Activated CD8-positive, alpha-beta memory T cell treated with anti-CD3 and anti-CD28 coated beads, Interleukin-2, amount 50 U/mL, for 48 hours (primary cell): ENCODE results near the gene UBE2H.

Source experiments
- DNase-seq: peaks from one replicate; pipeline ENCODE4 v3.0.0-alpha.2; 2020

UBE2H gene

GRCh38 chr7:129950191-129950932, 2.4 kb downstream of the UBE2H start:
- DNase-seq, result no peak

GRCh38 chr7:129949292-129950133, 3.2 kb downstream of the UBE2H start:
- no peak for DNase-seq

GRCh38 chr7:129948877-129949291, 3.9 kb downstream of the UBE2H start:
- DNase-seq, result peak; percentile 84

- DNase-seq, result no peak
These were observed 4.4 kb downstream of the UBE2H start for GRCh38 chr7:129948338-129948737.

GRCh38 chr7:129947701-129948100, 5.1 kb downstream of the UBE2H start:
- DNase-seq, result no peak

GRCh38 chr7:129947049-129947448, 5.7 kb downstream of the UBE2H start:
- DNase-seq, result no peak

GRCh38 chr7:129946282-129946681, 6.5 kb downstream of the UBE2H start:
- no peak for DNase-seq

GRCh38 chr7:129943352-129943751, 9.4 kb downstream of the UBE2H start:
- DNase-seq, result no peak

- peak; percentile 2 for DNase-seq
These were observed 12.4 kb downstream of the UBE2H start for GRCh38 chr7:129940329-129940728.

GRCh38 chr7:129939881-129940280, 12.9 kb downstream of the UBE2H start:
- no peak for DNase-seq

GRCh38 chr7:129933627-129934026, 19.1 kb downstream of the UBE2H start:
- DNase-seq, result no peak

- DNase-seq, result no peak
These were observed 26.1 kb downstream of the UBE2H start for GRCh38 chr7:129926618-129927017.

- DNase-seq, result no peak
These were observed 27.3 kb downstream of the UBE2H start for GRCh38 chr7:129925416-129926002.

GRCh38 chr7:129924602-129925001, 28.2 kb downstream of the UBE2H start:
- no peak for DNase-seq

GRCh38 chr7:129923709-129924108, 29.1 kb downstream of the UBE2H start:
- DNase-seq, result no peak

GRCh38 chr7:129919492-129919891, 33.3 kb downstream of the UBE2H start:
- no peak for DNase-seq

GRCh38 chr7:129918922-129919321, 33.8 kb downstream of the UBE2H start:
- DNase-seq, result no peak

GRCh38 chr7:129917934-129918333, 34.8 kb downstream of the UBE2H start:
- DNase-seq, result no peak

GRCh38 chr7:129914536-129915272, 38.1 kb downstream of the UBE2H start:
- DNase-seq, result no peak

- DNase-seq, result no peak
These were observed 39.3 kb downstream of the UBE2H start for GRCh38 chr7:129913428-129913827.

- DNase-seq, result no peak
These were observed 41.0 kb downstream of the UBE2H start for GRCh38 chr7:129911790-129912189.

GRCh38 chr7:129909669-129910068, 43.1 kb downstream of the UBE2H start:
- no peak for DNase-seq

GRCh38 chr7:129908181-129908580, 44.6 kb downstream of the UBE2H start:
- DNase-seq, result no peak
